Measurements from ENCODE around the gene MRPL10. TPM values are rescaled to one million over a fixed set of nuclear protein-coding genes. Genes with fewer than 3 reads are reported as not detected.

The MRPL10 gene
- total RNA-seq, 2 donors from 2014 or later: 56.3 to 65.3 TPM

- Histone ChIP-seq H3K9me3 (ENCODE audit: control insufficient read depth, low read length) (no peaks in the 10 kb centered on the region), H3K36me3 (ENCODE audit: control insufficient read depth, insufficient read depth, low read length) (no peaks in the 10 kb centered on the region), H3K4me1 (ENCODE audit: control insufficient read depth, insufficient read depth, low read length) (peaks cover 9% of the 10 kb centered on the region), H3K4me3 (ENCODE audit: low read length) (no peak overlapping the region), H3K27me3 (ENCODE audit: control insufficient read depth, insufficient read depth, low read length, poor library complexity, severe bottlenecking) (no peaks in the 10 kb centered on the region), H3K9ac (ENCODE audit: extremely low read depth, low read length, poor library complexity, severe bottlenecking) (no peak overlapping the region), H3K27ac (ENCODE audit: low read depth, low read length) (no peak overlapping the region)
- DNase-seq: no peak
- WGBS, 2 experiments (ENCODE audit: insufficient coverage in 1 of 2, insufficient read length in 1 of 2): 84% methylated on average over 6 of the region's 6 CpGs; no CpG with 5 or more reads in 1 of the 2 experiments
- no peak for TF ChIP-seq CTCF (conservative IDR thresholded peaks at IDR 0.05)
- Mint-ChIP-seq H3K9me3 (no peaks in the 10 kb centered on the region), H3K27ac (no peak overlapping the region), H3K4me1 (peaks cover 13% of the 10 kb centered on the region), H3K4me3 (no peak overlapping the region), H3K36me3 (ENCODE audit: low read depth) (peaks cover 3% of the 10 kb centered on the region), H3K27me3 (ENCODE audit: insufficient read depth) (peaks cover 4% of the 10 kb centered on the region)
Measured at GRCh38 chr17:47836601-47837000, 5.3 kb upstream of the MRPL10 start.

- WGBS, 2 experiments (ENCODE audit: insufficient coverage in 1 of 2, insufficient read length in 1 of 2): 87% methylated on average over 4 of the region's 5 CpGs; no CpG with 5 or more reads in 1 of the 2 experiments
- no peak for TF ChIP-seq CTCF (conservative IDR thresholded peaks at IDR 0.05)
- Histone ChIP-seq H3K27me3 (ENCODE audit: control insufficient read depth, insufficient read depth, low read length, poor library complexity, severe bottlenecking) (no peaks in the 10 kb centered on the region), H3K4me1 (ENCODE audit: control insufficient read depth, insufficient read depth, low read length) (peaks cover 1% of the 10 kb centered on the region), H3K9me3 (ENCODE audit: control insufficient read depth, low read length) (no peaks in the 10 kb centered on the region), H3K4me3 (ENCODE audit: low read length) (no peak overlapping the region), H3K36me3 (ENCODE audit: control insufficient read depth, insufficient read depth, low read length) (no peaks in the 10 kb centered on the region), H3K9ac (ENCODE audit: extremely low read depth, low read length, poor library complexity, severe bottlenecking) (no peak overlapping the region), H3K27ac (ENCODE audit: low read depth, low read length) (no peak overlapping the region)
- H3K9me3 Mint-ChIP-seq: no peaks in the 10 kb centered on the region
- peaks cover 4% of the 10 kb centered on the region for H3K27me3 Mint-ChIP-seq (ENCODE audit: insufficient read depth)
- no peak overlapping the region for H3K27ac Mint-ChIP-seq
- peaks cover 3% of the 10 kb centered on the region for H3K36me3 Mint-ChIP-seq (ENCODE audit: low read depth)
- H3K4me3 Mint-ChIP-seq: no peak overlapping the region
- DNase-seq: no peak
- H3K4me1 Mint-ChIP-seq: peaks cover 8% of the 10 kb centered on the region
Measured at GRCh38 chr17:47834756-47835155, 3.4 kb upstream of the MRPL10 start.

- peaks cover 14% of the 10 kb centered on the region for H3K36me3 ChIP-seq (ENCODE audit: control insufficient read depth, insufficient read depth, low read length)
- Mint-ChIP-seq H3K27me3 (ENCODE audit: insufficient read depth) (peaks cover 4% of the 10 kb centered on the region), H3K4me1 (peaks cover 8% of the 10 kb centered on the region), H3K36me3 (ENCODE audit: low read depth) (peaks cover 16% of the 10 kb centered on the region), H3K9me3 (no peaks in the 10 kb centered on the region), H3K27ac (no peak overlapping the region), H3K4me3 (peak overlapping the region; percentile 81)
- no peaks in the 10 kb centered on the region for H3K4me1 ChIP-seq (ENCODE audit: control insufficient read depth, insufficient read depth, low read length)
- TF ChIP-seq CTCF (conservative IDR thresholded peaks at IDR 0.05): no peak
- no peak for DNase-seq
- H3K27ac ChIP-seq (ENCODE audit: low read depth, low read length): no peak overlapping the region
- 33 to 54% methylated on average over 2 to 6 of the region's 7 CpGs for WGBS, 2 experiments (ENCODE audit: insufficient coverage in 1 of 2, insufficient read length in 1 of 2)
- no peaks in the 10 kb centered on the region for H3K9me3 ChIP-seq (ENCODE audit: control insufficient read depth, low read length)
- no peaks in the 10 kb centered on the region for H3K27me3 ChIP-seq (ENCODE audit: control insufficient read depth, insufficient read depth, low read length, poor library complexity, severe bottlenecking)
- H3K9ac ChIP-seq (ENCODE audit: extremely low read depth, low read length, poor library complexity, severe bottlenecking): peak overlapping the region; percentile 41
- H3K4me3 ChIP-seq (ENCODE audit: low read length): peak overlapping the region; percentile 99
Measured at GRCh38 chr17:47831934-47832327, 590 bp upstream of the MRPL10 start.
